Nephron (organoid): ENCODE data around the gene EREG.

Source experiments
- H3K27ac Mint-ChIP-seq, 3 experiments: 2 replicates each; pipeline ENCODE4 v1.8.0; 2020; ENCODE audit warnings: mixed read lengths in 3 of 3, mild to moderate bottlenecking in 2 of 3, moderate library complexity in 1 of 3
- H3K27me3 Mint-ChIP-seq: 2 replicates; pipeline ENCODE4 v1.8.0; 2021; ENCODE audit warnings: low read depth, mild to moderate bottlenecking, moderate library complexity, mixed read lengths
- H3K36me3 Mint-ChIP-seq: 2 replicates; pipeline ENCODE4 v1.8.0; 2020; ENCODE audit warnings: low read depth, mixed read lengths
- H3K4me1 Mint-ChIP-seq: 2 replicates; pipeline ENCODE4 v1.8.0; 2020; ENCODE audit warnings: mixed read lengths
- H3K4me3 Mint-ChIP-seq, 3 experiments: 2 replicates each; pipeline ENCODE4 v1.8.0; 2020; ENCODE audit warnings: mild to moderate bottlenecking in 3 of 3, mixed read lengths in 3 of 3, moderate library complexity in 2 of 3
- H3K9me3 Mint-ChIP-seq: 2 replicates; pipeline ENCODE4 v1.8.0; 2020; ENCODE audit warnings: mixed read lengths
- TF ChIP-seq, protein P1 (sequence below), 3 experiments: fragments of 200-600 bp; sonication (generic); IDR thresholded peaks; one replicate each; pipeline ENCODE4 v1.5.0; 2021; ENCODE audit warnings: antibody characterized with exemption in 3 of 3; ENCODE audit not compliant: unreplicated experiment in 3 of 3

Gene EREG

DNA sequence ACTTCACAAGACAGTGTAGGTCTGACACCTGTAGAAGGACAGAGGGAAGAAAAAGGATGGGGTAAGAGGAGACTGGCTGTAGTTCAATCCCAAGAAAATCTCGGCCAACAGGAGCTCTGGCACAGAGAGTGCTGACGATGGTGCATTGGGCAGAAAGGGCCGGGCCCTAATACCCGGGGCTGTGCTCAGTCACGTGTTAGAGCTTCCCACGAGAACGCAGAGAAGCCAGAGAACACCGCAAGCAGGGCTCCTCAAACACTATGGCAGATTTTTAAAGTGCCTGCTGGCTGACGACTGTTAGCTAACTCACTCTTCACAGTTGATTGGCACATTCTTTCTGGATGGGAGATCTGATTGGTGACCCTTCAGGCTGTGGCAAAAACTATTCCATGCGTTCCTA, 35.5 kb downstream of the EREG start:
- Mint-ChIP-seq H3K4me3 (no peak overlapping the region), H3K9me3 (no peaks in the 10 kb centered on the region), H3K27me3 (no peaks in the 10 kb centered on the region), H3K36me3 (no peaks in the 10 kb centered on the region), H3K27ac (no peak overlapping the region), H3K4me1 (peaks cover 4% of the 10 kb centered on the region)
- TF ChIP-seq, protein P1, sequence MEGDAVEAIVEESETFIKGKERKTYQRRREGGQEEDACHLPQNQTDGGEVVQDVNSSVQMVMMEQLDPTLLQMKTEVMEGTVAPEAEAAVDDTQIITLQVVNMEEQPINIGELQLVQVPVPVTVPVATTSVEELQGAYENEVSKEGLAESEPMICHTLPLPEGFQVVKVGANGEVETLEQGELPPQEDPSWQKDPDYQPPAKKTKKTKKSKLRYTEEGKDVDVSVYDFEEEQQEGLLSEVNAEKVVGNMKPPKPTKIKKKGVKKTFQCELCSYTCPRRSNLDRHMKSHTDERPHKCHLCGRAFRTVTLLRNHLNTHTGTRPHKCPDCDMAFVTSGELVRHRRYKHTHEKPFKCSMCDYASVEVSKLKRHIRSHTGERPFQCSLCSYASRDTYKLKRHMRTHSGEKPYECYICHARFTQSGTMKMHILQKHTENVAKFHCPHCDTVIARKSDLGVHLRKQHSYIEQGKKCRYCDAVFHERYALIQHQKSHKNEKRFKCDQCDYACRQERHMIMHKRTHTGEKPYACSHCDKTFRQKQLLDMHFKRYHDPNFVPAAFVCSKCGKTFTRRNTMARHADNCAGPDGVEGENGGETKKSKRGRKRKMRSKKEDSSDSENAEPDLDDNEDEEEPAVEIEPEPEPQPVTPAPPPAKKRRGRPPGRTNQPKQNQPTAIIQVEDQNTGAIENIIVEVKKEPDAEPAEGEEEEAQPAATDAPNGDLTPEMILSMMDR (IDR thresholded peaks at IDR 0.05; ENCODE audit: unreplicated experiment in 3 of 3) = no peak

DNA sequence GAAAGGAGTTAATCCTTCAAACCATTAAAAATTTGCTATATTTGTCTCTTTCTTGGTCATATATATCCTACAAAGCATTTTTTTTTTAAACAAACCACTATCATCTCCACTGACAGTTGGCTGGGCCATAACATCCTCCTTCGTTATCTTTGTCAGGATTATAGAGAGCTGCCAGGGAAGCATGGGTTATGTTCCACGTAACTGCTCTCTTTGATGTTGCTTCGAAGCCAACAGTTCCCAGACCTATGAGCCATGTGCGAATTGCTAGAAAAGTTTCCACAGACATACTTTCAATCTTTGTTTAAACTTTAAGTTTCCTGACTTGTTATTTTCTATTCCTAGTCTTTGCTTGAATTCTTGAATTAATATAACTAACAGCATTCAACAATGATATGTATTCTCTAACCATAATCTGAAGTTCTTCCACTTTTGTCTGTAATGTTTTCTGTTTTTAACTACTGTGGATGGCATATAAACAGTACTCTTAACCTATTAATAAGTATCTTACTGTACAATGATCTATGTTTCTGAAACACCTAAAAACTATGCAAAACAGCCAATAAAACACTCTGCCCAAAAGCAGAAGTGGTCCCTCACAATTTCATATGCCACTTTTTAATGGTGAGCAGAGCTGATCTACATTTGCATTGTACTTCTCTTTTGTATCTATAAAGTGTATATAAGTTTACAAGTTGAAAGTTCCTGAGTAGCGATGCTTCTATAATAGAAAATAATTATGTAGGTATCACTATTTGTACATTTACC, 37.9 kb downstream of the EREG start:
- Mint-ChIP-seq H3K4me3 (no peak overlapping the region), H3K27ac (peak overlapping the region in 1 of 3 experiments; percentile 21), H3K4me1 (peaks cover 4% of the 10 kb centered on the region), H3K27me3 (no peaks in the 10 kb centered on the region), H3K9me3 (no peaks in the 10 kb centered on the region), H3K36me3 (no peaks in the 10 kb centered on the region)
- TF ChIP-seq, protein P1 (IDR thresholded peaks at IDR 0.05; ENCODE audit: unreplicated experiment in 3 of 3) = no peak

DNA sequence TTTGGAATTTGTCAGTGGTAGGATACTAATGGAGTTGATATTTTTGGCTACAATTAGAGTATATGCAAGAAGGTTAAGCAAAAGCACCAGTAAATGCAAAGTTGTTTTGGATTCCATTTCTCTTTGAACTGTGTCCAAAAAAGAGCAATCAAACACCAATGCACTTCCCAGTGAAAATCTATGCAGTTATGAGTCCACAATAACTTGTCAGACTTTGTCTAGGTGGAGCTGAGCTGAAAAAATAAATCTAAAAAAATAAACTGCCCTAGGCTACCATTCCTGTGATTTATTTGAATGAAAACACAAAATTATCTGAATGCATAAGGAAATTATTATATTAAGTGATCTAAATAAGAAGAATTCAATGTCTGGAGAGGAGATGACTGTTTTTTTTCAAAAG, 42.9 kb downstream of the EREG start:
- H3K27ac Mint-ChIP-seq = peak overlapping the region in 2 of 3 experiments; percentile 28 to 31
- no peaks in the 10 kb centered on the region for H3K36me3 Mint-ChIP-seq
- TF ChIP-seq, protein P1 (IDR thresholded peaks at IDR 0.05; ENCODE audit: unreplicated experiment in 3 of 3) = no peak
- peaks cover 11% of the 10 kb centered on the region for H3K4me1 Mint-ChIP-seq
- no peaks in the 10 kb centered on the region for H3K27me3 Mint-ChIP-seq
- H3K9me3 Mint-ChIP-seq = no peaks in the 10 kb centered on the region
- H3K4me3 Mint-ChIP-seq = no peak overlapping the region

DNA sequence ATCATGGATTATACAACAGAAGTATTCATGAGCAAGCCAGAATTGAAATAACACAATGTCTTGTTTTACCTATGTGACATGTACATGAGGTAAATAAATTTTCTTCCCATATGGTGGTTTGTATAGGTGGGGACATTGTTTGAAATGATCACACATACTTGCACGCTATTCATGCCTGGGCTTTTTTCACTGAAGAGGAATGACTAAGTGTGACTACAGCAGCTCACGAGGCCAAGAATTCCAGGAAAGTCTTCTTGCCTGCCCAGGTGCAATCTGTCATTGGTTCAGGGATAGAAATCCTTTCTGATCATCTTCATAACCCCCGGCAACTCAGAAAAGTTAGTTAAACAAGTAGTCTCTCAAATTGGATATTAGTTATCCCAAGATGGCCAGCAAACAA, 43.7 kb downstream of the EREG start:
- Mint-ChIP-seq H3K9me3 (no peaks in the 10 kb centered on the region), H3K36me3 (no peaks in the 10 kb centered on the region), H3K4me3 (no peak overlapping the region), H3K27ac (no peak overlapping the region), H3K27me3 (no peaks in the 10 kb centered on the region), H3K4me1 (peaks cover 10% of the 10 kb centered on the region)
- TF ChIP-seq, protein P1 (IDR thresholded peaks at IDR 0.05; ENCODE audit: unreplicated experiment in 3 of 3) = no peak

DNA sequence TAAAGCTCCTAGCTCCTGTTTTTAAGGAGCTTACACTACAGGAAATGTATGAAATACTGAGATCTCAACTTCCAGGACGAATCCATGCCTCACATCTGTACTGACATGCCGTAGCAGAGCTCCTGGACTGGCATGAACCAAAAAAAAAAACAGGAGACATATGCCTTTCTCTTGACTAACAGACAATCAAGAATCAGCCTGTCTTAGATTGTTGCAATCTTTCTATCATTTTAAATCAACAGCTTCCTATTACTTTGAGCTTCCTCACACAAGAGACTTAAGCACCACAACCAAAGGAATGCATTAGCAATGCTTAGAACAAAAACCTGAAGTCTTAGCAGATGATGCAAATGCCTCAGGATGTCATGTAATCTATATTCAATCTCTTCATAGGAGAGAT, 45.3 kb downstream of the EREG start:
- Mint-ChIP-seq H3K4me1 (peaks cover 10% of the 10 kb centered on the region), H3K4me3 (no peak overlapping the region), H3K27ac (peak overlapping the region in 1 of 3 experiments; percentile 4), H3K36me3 (no peaks in the 10 kb centered on the region), H3K27me3 (no peaks in the 10 kb centered on the region), H3K9me3 (no peaks in the 10 kb centered on the region)
- TF ChIP-seq, protein P1 (IDR thresholded peaks at IDR 0.05; ENCODE audit: unreplicated experiment in 3 of 3) = no peak

DNA sequence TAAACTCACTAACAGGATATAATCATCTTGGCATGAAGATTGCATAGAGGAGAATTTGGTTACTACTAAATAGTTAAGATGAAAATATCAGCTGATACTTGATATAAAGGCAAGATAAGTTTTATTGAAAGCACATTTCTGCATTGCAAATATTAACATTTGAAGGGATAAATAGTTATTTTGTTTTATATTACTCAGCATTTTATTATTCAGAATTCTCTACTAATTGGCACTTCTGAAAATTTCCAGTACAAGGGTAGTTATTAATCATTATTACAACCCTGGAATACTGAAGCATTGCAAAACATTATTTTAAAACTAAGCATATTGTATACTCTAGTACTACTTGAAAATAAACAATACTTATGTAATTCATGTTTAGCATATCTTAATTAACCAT, 47.3 kb downstream of the EREG start:
- Mint-ChIP-seq H3K27ac (no peak overlapping the region), H3K4me1 (peaks cover 10% of the 10 kb centered on the region), H3K36me3 (no peaks in the 10 kb centered on the region), H3K4me3 (no peak overlapping the region), H3K9me3 (no peaks in the 10 kb centered on the region), H3K27me3 (no peaks in the 10 kb centered on the region)
- TF ChIP-seq, protein P1 (IDR thresholded peaks at IDR 0.05; ENCODE audit: unreplicated experiment in 3 of 3) = no peak
